ENCODE data around the gene AHR. TPM values are rescaled to one million over a fixed set of nuclear protein-coding genes. Genes with fewer than 3 reads are reported as not detected.
"Not testable (repeated sequence)": the region's sequence is repeated elsewhere in the genome, so short reads cannot be mapped to it uniquely, and the experiment has no call there.

The AHR gene
- total RNA-seq, 6 donors from 2014 or later = 68.8 to 236 (median 95.6) TPM

DNA sequence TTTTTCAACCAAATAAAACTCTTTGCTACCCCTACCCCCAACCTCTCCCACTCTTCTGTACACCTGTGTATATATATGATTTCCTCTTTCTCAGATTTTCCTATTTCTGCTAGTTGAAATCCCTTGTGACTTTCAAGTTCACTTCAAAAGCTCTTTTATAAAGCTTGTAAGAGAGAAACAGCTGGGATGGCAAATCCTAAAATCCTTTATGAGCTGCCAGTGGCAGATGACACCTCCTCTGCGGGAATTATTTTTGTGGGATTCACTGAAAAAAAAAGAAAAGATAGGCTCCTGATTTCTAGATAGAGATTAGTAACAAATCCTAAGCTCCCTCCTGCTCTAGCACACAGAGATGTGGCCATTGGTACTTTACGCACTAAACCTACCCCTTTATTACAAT is 92.9 kb downstream of the AHR start:
- Histone ChIP-seq H3K27ac (no peak overlapping the region), H3K9me3 (peaks cover 0 to 12% (median 7%) of the 10 kb centered on the region in 4 donors), H3K4me3 (no peak overlapping the region), H3K27me3 (no peaks in the 10 kb centered on the region), H3K4me1 (no peaks in the 10 kb centered on the region), H3K36me3 (no peaks in the 10 kb centered on the region)
- no peak for DNase-seq
- no peak for TF ChIP-seq EP300 (IDR thresholded peaks at IDR 0.05)
- TF ChIP-seq POLR2AphosphoS5 (IDR thresholded peaks at IDR 0.05) = no peak
- no peak for TF ChIP-seq POLR2A (IDR thresholded peaks at IDR 0.05)
- TF ChIP-seq, protein P1, sequence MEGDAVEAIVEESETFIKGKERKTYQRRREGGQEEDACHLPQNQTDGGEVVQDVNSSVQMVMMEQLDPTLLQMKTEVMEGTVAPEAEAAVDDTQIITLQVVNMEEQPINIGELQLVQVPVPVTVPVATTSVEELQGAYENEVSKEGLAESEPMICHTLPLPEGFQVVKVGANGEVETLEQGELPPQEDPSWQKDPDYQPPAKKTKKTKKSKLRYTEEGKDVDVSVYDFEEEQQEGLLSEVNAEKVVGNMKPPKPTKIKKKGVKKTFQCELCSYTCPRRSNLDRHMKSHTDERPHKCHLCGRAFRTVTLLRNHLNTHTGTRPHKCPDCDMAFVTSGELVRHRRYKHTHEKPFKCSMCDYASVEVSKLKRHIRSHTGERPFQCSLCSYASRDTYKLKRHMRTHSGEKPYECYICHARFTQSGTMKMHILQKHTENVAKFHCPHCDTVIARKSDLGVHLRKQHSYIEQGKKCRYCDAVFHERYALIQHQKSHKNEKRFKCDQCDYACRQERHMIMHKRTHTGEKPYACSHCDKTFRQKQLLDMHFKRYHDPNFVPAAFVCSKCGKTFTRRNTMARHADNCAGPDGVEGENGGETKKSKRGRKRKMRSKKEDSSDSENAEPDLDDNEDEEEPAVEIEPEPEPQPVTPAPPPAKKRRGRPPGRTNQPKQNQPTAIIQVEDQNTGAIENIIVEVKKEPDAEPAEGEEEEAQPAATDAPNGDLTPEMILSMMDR (IDR thresholded peaks at IDR 0.05) = no peak
- ATAC-seq (ENCODE audit: low FRiP score in 2 of 2) = no peak
- 90% methylated on average over 2 of the region's 2 CpGs for WGBS, 2 donors

DNA sequence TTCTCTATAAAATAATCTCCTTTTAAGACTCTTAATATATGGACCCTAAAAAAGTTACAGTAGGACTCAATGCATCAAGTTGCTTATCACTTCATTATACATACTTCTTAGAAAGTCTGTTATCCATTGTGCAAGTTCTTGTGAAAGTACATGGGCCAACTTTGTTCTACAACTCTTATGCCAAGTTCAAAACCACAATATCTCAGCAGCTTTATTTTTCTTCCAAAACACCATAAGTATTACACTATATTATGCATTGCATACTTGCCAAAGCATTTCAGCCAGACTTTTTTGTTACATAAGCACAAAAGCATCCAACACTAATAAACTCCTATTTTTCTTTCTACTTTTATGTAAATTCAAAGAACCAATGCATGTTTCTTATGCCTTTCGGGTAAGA is 94.4 kb downstream of the AHR start:
- Histone ChIP-seq H3K27me3 (no peaks in the 10 kb centered on the region), H3K9me3 (peaks cover 0 to 12% (median 7%) of the 10 kb centered on the region in 4 donors), H3K4me3 (no peak overlapping the region), H3K4me1 (no peaks in the 10 kb centered on the region), H3K27ac (no peak overlapping the region), H3K36me3 (no peaks in the 10 kb centered on the region)
- DNase-seq (no peak), ATAC-seq (ENCODE audit: low FRiP score in 2 of 2) (no peak)
- TF ChIP-seq EP300 (IDR thresholded peaks at IDR 0.05) = no peak
- TF ChIP-seq, protein P1 (IDR thresholded peaks at IDR 0.05) = no peak
- no peak for TF ChIP-seq POLR2AphosphoS5 (IDR thresholded peaks at IDR 0.05)
- TF ChIP-seq POLR2A (IDR thresholded peaks at IDR 0.05) = no peak
- 84 to 88% methylated on average over 1 of the region's 1 CpG for WGBS, 2 donors

DNA sequence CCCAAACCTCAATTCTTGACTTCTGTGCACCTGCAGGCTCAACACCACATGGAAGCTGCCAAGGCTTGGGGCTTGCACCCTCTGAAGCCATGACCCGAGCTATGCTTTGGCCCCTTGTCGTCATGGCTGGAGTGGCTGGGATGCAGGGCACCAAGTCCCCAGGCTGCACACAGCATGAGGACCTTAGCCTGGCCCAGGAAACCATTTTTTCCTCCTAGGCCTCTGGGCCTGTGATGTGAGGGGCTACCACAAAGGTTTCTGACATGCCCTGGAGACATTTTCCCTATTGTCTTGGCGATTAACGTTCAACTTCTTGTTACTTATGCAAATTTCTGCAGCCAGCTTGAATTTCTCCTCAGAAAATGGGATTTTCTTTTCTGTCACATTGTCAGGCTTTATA is 96.1 kb downstream of the AHR start:
- not testable (repeated sequence) for H3K27ac ChIP-seq; H3K4me1 ChIP-seq; H3K27me3 ChIP-seq; H3K4me3 ChIP-seq; DNase-seq; H3K36me3 ChIP-seq; ATAC-seq (ENCODE audit: low FRiP score in 2 of 2)
- WGBS, 2 donors = 67 to 70% methylated on average over 4 of the region's 4 CpGs
- peaks cover 0 to 12% (median 7%) of the 10 kb centered on the region in 4 donors for H3K9me3 ChIP-seq

Small RNA genes lying within 50 kb of the gene (small RNA-seq; reads per million reads assigned to genes)
- 0 reads per million in 4 donors for gene RF00092

Measured in upper lobe of left lung (tissue), 6 donors.